Activated CD8-positive, alpha-beta memory T cell treated with anti-CD3 and anti-CD28 coated beads, Interleukin-2, amount 10 ng/mL, durations not matched to agents 7 days and 5 days (primary cell): ENCODE results near the gene OPALIN. TPM values are rescaled to one million over a fixed set of nuclear protein-coding genes. Genes with fewer than 3 reads are reported as not detected.

Experiments used
- ATAC-seq: fragments of 150-1000 bp; cut with Tn5 transposase; one replicate; pipeline ENCODE4 v1.10.0; 2021; ENCODE audit warnings: moderate library complexity
- CTCF ChIA-PET: fragments of 350-600 bp; sonication (Branson Sonifier 250); formaldehyde crosslinking; loops from one replicate; lab custom pipeline; 2021; ENCODE audit warnings: antibody characterized with exemption; lab: Charles Lee
- DNase-seq: peaks from one replicate; pipeline ENCODE4 v3.0.0-alpha.2; 2020
- H3K27ac Mint-ChIP-seq: one replicate; pipeline ENCODE4 v1.8.0; 2021; ENCODE audit warnings: mild to moderate bottlenecking, mixed read lengths
- H3K27me3 Mint-ChIP-seq: one replicate; pipeline ENCODE4 v1.8.0; 2021; ENCODE audit warnings: mixed read lengths
- H3K36me3 Mint-ChIP-seq: one replicate; pipeline ENCODE4 v1.8.0; 2021; ENCODE audit warnings: mild to moderate bottlenecking, mixed read lengths
- H3K4me1 Mint-ChIP-seq: one replicate; pipeline ENCODE4 v1.8.0; 2021; ENCODE audit warnings: mixed read lengths
- H3K4me3 Mint-ChIP-seq: one replicate; pipeline ENCODE4 v1.8.0; 2021; ENCODE audit warnings: mild to moderate bottlenecking, moderate library complexity, mixed read lengths
- H3K9me3 Mint-ChIP-seq: one replicate; pipeline ENCODE4 v1.8.0; 2022; ENCODE audit warnings: low read depth, mixed read lengths
- total RNA-seq, 2 experiments: library from RNA; stranded (reverse); gene quantifications; one replicate each; pipeline ENCODE4 v1.2.3, GENCODE V29; 2021

The OPALIN gene
- total RNA-seq, 2 experiments from 2014 or later = not detected

GRCh38 chr10:96369890-96370583 is 11.2 kb upstream of the OPALIN start:
- H3K4me1 Mint-ChIP-seq = peaks cover 7% of the 10 kb centered on the region
- CTCF ChIA-PET = interaction anchor here (0.8 to 2.0 kb wide), 14 partner anchors 9 to 368 kb away, joined by 3 to 9 read pairs (median 5); partner anchors contain the start of gene OPALIN

GRCh38 chr10:96368971-96369370 is 10.2 kb upstream of the OPALIN start:
- CTCF ChIA-PET = no interaction called here
- Mint-ChIP-seq H3K4me1 (no peaks in the 10 kb centered on the region), H3K27ac (no peak overlapping the region), H3K27me3 (peaks cover 33% of the 10 kb centered on the region), H3K4me3 (no peak overlapping the region), H3K36me3 (no peaks in the 10 kb centered on the region), H3K9me3 (no peaks in the 10 kb centered on the region)
- ATAC-seq = no peak
- DNase-seq = no peak

More at GRCh38 chr10:96369890-96370583, 11.2 kb upstream of the OPALIN start:
- no peaks in the 10 kb centered on the region for H3K36me3 Mint-ChIP-seq
- no peak for ATAC-seq
- no peak for DNase-seq
- H3K4me3 Mint-ChIP-seq = no peak overlapping the region
- peaks cover 34% of the 10 kb centered on the region for H3K27me3 Mint-ChIP-seq
- no peak overlapping the region for H3K27ac Mint-ChIP-seq
- H3K9me3 Mint-ChIP-seq = no peaks in the 10 kb centered on the region

GRCh38 chr10:96367470-96367869 is 8.7 kb upstream of the OPALIN start:
- Mint-ChIP-seq H3K27ac (no peak overlapping the region), H3K36me3 (no peaks in the 10 kb centered on the region), H3K4me1 (no peaks in the 10 kb centered on the region), H3K4me3 (no peak overlapping the region), H3K9me3 (no peaks in the 10 kb centered on the region), H3K27me3 (peaks cover 31% of the 10 kb centered on the region)
- DNase-seq (no peak), ATAC-seq (no peak)
- CTCF ChIA-PET = no interaction called here

GRCh38 chr10:96366508-96366907 is 7.7 kb upstream of the OPALIN start:
- ATAC-seq = no peak
- no peak overlapping the region for H3K27ac Mint-ChIP-seq
- CTCF ChIA-PET = interaction anchor here (1.2 kb wide), 1 partner anchor 9 kb away, joined by 3 read pairs; no protein-coding TSS in a partner anchor
- H3K36me3 Mint-ChIP-seq = no peaks in the 10 kb centered on the region
- H3K4me1 Mint-ChIP-seq = no peaks in the 10 kb centered on the region
- H3K27me3 Mint-ChIP-seq = peaks cover 24% of the 10 kb centered on the region
- no peak for DNase-seq
- no peaks in the 10 kb centered on the region for H3K9me3 Mint-ChIP-seq
- no peak overlapping the region for H3K4me3 Mint-ChIP-seq

DNA sequence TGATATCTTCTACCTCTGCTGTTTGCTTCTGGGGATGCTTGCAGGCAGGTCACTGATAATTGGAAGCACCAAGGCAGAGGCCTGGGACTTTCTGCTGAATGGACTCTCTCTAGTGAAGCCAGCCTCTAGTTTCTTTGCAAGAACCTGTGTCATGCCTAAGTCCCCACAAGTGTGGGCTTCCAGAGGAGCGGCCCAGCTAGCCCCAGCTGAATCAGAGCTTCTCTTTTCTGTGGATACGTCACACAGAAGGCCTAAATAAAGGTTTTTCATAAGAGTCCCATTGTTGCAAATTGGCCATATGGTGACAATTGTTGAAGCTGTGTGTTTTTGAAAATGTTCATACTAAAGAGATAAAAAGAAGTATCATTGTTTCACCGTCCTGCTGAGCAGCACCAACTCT is 6.8 kb upstream of the OPALIN start:
- DNase-seq (no peak), ATAC-seq (no peak)
- CTCF ChIA-PET = interaction anchor here (0.8 to 1.7 kb wide), 3 partner anchors 9 to 149 kb away, joined by 3 to 4 read pairs (median 3); partner anchors contain the start of gene TLL2
- Mint-ChIP-seq H3K9me3 (no peaks in the 10 kb centered on the region), H3K36me3 (no peaks in the 10 kb centered on the region), H3K27ac (no peak overlapping the region), H3K4me1 (no peaks in the 10 kb centered on the region), H3K27me3 (peaks cover 24% of the 10 kb centered on the region), H3K4me3 (no peak overlapping the region)

DNA sequence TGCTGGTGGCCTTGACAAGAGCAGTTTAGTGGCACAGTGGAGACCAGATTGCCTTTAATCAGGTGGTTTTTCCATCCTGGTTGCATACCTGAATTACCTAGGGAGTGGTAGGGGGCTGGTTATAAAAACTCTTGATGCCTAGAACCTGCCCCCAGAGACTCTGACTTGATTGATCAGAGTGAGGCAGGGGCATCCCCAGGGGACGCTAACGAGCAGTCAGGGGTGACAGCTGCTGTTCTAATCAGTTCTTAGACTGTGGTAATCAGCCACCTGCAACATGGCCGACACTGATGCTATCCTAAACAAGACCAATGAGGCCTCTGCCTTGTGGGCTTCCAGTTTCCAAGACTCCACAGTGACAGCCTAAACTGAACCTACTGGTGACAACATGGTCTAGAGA is 2.0 kb upstream of the OPALIN start:
- Mint-ChIP-seq H3K36me3 (no peaks in the 10 kb centered on the region), H3K4me3 (no peak overlapping the region), H3K27ac (no peak overlapping the region), H3K9me3 (no peaks in the 10 kb centered on the region), H3K4me1 (no peaks in the 10 kb centered on the region), H3K27me3 (peaks cover 41% of the 10 kb centered on the region)
- CTCF ChIA-PET = interaction anchor here (1.9 kb wide), 1 partner anchor 10 kb away, joined by 6 read pairs; no protein-coding TSS in a partner anchor
- no peak for ATAC-seq
- DNase-seq = no peak

- H3K4me3 Mint-ChIP-seq = no peak overlapping the region
- peaks cover 41% of the 10 kb centered on the region for H3K27me3 Mint-ChIP-seq
- CTCF ChIA-PET = interaction anchor here (2.1 kb wide), 1 partner anchor 10 kb away, joined by 7 read pairs; no protein-coding TSS in a partner anchor
- ATAC-seq = no peak
- no peaks in the 10 kb centered on the region for H3K9me3 Mint-ChIP-seq
- DNase-seq = no peak
- no peak overlapping the region for H3K27ac Mint-ChIP-seq
- no peaks in the 10 kb centered on the region for H3K36me3 Mint-ChIP-seq
- no peaks in the 10 kb centered on the region for H3K4me1 Mint-ChIP-seq
These were observed 1.5 kb upstream of the OPALIN start for GRCh38 chr10:96360331-96360730.

DNA sequence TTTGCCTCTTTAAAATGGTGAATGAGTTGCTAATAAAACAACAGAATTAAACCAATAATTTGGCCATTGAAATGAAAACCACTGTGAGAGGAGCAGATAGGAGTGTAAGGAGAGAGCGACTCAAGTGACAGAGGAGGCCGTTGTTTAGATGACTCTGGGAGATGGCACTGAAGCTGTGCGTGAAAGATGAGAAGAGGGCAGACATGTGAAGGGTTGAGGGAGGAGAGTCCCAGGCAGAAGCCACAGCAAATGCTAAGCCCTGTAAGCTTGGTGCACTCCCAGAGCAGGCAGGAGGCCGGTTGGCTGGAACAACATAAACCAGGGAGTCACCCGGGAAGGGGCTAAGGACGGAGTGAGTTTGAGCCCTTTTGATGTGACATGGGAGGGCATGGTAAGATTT is 814 bp upstream of the OPALIN start:
- CTCF ChIA-PET = interaction anchor here (1.5 to 2.1 kb wide), 2 partner anchors 11 to 16 kb away, joined by 4 to 7 read pairs; no protein-coding TSS in a partner anchor
- DNase-seq = no peak

DNA sequence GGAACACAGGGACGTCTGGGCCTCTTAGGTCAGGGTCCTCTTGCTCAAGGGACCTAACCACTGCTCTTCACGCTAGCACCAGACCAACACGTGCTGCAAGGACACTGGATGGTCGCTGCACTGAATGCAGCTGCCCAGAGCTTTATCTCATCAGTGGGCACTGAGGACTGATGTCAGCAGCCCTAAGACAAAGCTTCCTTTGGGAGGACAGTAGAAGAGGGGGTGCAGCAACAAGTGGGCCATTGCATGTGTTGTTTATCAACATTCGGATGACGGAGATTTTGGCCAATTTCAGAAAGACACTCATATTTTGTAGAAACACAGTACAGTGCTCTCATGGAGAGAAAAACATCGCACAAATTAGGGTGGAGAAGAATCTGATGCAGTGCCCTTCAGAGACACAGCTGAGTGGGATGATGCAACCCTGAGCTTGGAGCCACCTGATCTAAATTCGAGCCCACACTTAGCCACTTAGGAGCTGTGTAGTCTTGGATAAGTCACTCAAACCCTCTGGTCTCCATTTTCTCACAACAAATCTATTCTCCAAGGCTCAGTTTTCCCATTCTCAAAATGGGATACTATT is 1.7 kb downstream of the OPALIN start:
- DNase-seq (no peak), ATAC-seq (no peak)
- Mint-ChIP-seq H3K4me1 (no peaks in the 10 kb centered on the region), H3K9me3 (no peaks in the 10 kb centered on the region), H3K36me3 (no peaks in the 10 kb centered on the region), H3K27ac (no peak overlapping the region), H3K4me3 (no peak overlapping the region), H3K27me3 (peaks cover 41% of the 10 kb centered on the region)
- CTCF ChIA-PET = interaction anchor here (1.0 to 1.7 kb wide), 4 partner anchors 13 to 340 kb away, joined by 3 to 8 read pairs (median 3); no protein-coding TSS in a partner anchor

More for the DNA sequence above, 814 bp upstream of the OPALIN start:
- Mint-ChIP-seq H3K27ac (no peak overlapping the region), H3K4me3 (no peak overlapping the region), H3K36me3 (no peaks in the 10 kb centered on the region), H3K9me3 (no peaks in the 10 kb centered on the region), H3K4me1 (no peaks in the 10 kb centered on the region), H3K27me3 (peaks cover 38% of the 10 kb centered on the region)
- ATAC-seq = no peak

- Mint-ChIP-seq H3K27me3 (peaks cover 51% of the 10 kb centered on the region), H3K4me1 (no peaks in the 10 kb centered on the region), H3K4me3 (no peak overlapping the region), H3K36me3 (no peaks in the 10 kb centered on the region), H3K9me3 (no peaks in the 10 kb centered on the region), H3K27ac (no peak overlapping the region)
- ATAC-seq (no peak), DNase-seq (no peak)
- CTCF ChIA-PET = no interaction called here
These were observed 6.2 kb downstream of the OPALIN start for GRCh38 chr10:96352582-96352981.

GRCh38 chr10:96352027-96352426 is 6.8 kb downstream of the OPALIN start:
- ATAC-seq = no peak
- peaks cover 51% of the 10 kb centered on the region for H3K27me3 Mint-ChIP-seq
- H3K27ac Mint-ChIP-seq = no peak overlapping the region
- no peak overlapping the region for H3K4me3 Mint-ChIP-seq
- CTCF ChIA-PET = no interaction called here
- H3K9me3 Mint-ChIP-seq = no peaks in the 10 kb centered on the region
- DNase-seq = no peak
- no peaks in the 10 kb centered on the region for H3K4me1 Mint-ChIP-seq
- H3K36me3 Mint-ChIP-seq = no peaks in the 10 kb centered on the region

GRCh38 chr10:96346295-96346694 is 12.5 kb downstream of the OPALIN start:
- ATAC-seq (no peak), DNase-seq (no peak)
- Mint-ChIP-seq H3K36me3 (peaks cover 2% of the 10 kb centered on the region), H3K27ac (no peak overlapping the region), H3K27me3 (peaks cover 46% of the 10 kb centered on the region), H3K4me1 (peaks cover 6% of the 10 kb centered on the region), H3K9me3 (peaks cover 5% of the 10 kb centered on the region), H3K4me3 (no peak overlapping the region)
- CTCF ChIA-PET = interaction anchor here (1.1 to 2.6 kb wide), 2 partner anchors 25 to 29 kb away, joined by 3 to 6 read pairs; no protein-coding TSS in a partner anchor

GRCh38 chr10:96345222-96345621 is 13.6 kb downstream of the OPALIN start:
- Mint-ChIP-seq H3K27me3 (peaks cover 41% of the 10 kb centered on the region), H3K9me3 (peaks cover 5% of the 10 kb centered on the region), H3K4me1 (peaks cover 6% of the 10 kb centered on the region), H3K36me3 (peaks cover 2% of the 10 kb centered on the region), H3K4me3 (no peak overlapping the region), H3K27ac (no peak overlapping the region)
- CTCF ChIA-PET = no interaction called here
- no peak for DNase-seq
- ATAC-seq = no peak
